ENCODE measurements around the gene C10orf120.

The C10orf120 gene

DNA sequence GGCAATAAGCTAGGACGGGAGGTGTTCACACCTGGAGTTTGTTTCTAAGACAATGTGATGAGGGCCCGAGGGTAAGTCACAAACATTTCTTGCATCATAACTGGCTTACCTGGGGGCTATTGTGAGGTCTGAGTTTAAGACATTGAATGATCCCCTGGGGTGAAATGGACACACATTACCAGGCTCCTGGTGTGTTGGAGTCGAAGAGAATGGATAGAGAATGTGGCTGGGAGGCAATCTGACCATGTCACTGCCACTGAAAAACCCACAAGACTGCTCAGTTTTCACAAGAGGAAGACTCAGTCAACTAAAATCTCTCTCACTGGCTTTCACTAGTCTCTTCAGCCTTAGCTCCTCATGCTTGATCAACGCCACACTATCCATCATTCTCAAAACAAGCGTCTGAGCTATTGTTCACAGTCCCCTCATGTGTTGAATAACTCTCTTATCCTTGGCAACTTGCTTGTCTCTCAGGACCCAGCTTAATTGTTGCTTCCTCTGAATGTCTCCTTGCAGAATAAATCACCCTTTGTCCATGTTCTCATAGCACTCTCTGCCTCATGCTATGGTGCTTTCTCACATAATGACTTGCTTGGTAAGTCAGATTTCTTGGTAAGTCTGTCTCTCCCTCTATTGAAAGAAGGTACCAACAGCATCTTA, at the start of gene C10orf120:
Gene C10orf120, minus strand, starts transcription at position 51 of the 660 bp plus-strand sequence. CDS start 56 bp downstream, outside the sequence.
- DNase-seq (ENCODE audit: low read depth), result no peak

DNA sequence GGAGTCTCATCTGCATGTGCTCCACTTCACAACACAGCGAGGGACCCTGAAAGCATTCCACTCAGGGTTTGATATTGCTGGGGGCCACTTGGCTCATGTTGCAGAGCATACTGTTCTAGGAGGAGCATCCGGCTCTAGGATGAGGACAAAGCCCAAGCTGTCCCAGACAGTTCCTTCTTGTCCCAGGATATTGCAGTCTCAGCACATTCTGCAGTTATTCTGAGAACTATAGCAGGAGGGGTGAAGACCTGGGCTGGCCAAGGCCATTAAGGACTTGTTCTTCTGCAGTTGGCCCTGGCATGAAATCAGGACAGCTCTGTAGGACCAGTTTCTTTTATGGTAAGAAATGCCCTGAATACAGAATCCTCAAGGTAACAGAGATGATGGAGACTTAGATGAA, 48.9 kb upstream of the C10orf120 start:
- no peak for DNase-seq (ENCODE audit: low read depth)

DNA sequence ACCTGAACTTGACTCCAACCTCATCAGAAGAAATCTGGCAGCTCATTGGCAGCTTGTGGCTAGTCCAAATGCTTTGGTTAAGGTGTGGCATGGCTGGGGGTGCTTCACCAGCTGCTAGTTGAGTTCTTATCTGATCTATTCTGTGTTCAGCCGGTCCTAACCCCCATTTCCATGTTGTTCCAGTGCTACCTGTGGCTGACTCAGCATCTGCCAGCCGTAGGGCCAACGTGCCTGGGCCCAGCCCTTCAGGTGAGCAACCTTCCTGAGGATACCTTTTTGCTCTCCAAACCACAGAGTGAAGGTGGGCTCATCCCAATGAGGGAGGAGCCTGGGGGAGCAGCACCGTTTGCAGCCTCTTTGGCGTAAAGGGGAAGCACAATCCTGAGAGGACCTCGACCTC, 46.8 kb upstream of the C10orf120 start:
- DNase-seq (ENCODE audit: low read depth), result no peak

DNA sequence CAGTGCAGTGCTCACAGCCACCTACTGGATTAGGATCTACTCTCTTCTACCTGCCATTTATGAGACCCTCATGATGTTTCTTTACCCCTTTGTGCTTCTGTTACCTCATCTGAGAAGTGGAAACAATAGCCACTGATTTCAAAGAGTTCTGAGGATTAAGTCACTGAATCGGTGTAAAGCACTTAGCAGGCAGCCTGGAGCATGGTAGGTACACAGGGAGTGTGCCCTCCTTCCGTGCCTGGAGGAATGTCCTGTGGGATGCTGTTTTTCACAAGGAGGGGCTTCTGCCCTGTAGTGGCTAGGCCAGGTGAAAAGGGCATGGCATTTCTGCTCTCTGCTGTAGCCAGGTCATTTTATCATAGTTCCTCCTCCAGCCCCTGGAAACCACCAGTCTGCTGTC, 44.6 kb upstream of the C10orf120 start:
- no peak for DNase-seq (ENCODE audit: low read depth)

DNA sequence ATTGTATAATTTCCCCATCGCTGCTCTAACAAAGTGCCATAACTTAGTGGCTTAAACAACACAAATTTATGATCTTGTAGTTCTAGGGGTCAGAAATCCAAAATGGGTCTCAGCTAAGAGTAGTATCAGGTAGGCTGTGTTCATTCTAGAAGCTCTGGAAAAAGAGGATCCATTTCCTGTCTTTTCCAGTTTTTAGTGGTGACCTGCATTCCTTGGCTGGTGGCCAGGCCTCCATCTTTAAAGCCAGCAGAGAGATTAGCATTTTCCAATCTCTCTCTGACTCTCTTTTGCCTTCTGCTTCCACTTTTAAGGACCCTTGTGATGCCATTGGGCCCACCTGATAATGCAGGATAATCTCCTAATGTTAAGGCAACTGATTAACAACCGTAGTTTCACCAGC, 41.0 kb upstream of the C10orf120 start:
- no peak for DNase-seq (ENCODE audit: low read depth)

DNA sequence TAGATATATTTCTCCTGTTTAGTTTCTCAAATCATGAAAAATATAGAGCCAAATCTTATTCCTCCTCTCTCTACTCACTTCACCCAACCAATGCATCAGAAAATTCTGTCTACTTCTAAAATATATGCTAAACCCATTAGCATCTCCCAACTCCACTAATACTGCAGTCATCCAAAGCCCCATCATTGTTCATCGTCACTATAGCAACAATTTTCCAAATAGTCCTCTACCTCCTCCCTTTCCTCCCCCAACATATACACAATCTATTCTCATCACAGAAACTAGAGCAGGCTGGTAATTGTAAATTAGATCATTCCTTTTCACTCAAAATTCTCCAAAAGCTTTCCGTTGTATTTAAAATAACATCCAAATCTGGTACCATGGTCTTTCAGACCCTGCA, 38.4 kb upstream of the C10orf120 start:
- DNase-seq (ENCODE audit: low read depth), result no peak

DNA sequence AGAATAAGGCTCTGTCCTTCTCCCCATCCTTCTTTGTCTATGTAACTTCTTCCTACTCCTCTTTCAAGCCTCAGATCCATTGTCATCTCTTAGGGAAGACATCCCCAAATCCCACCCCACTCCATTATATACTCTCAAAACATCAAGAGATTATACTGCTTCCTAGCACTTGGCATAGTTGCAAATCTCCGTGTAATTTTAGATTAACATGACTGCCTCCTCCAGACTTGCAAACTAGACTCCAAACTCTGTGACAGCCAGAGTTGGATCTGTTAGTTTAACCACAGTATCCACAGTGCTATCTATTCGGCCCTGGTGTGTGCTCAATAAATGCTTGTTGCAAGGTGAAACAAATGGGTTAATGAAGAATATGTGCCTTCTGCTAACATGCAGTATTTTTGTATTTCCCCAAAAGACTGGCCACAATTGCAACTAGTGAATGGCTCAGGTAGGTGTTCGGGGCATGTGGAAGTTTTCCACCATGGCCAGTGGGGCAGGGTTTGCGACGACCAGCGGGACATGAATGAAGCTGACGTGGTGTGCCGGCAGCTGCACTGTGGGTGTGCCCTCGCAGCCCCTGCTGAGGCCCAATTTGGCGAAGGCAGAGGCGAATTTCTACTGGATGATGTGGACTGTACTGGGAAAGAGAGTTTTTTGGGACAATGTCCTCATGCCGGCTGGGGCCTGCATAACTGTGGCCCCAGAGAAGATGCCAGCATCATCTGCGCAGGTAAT, 34.5 kb upstream of the C10orf120 start:
- no peak for DNase-seq (ENCODE audit: low read depth)

DNA sequence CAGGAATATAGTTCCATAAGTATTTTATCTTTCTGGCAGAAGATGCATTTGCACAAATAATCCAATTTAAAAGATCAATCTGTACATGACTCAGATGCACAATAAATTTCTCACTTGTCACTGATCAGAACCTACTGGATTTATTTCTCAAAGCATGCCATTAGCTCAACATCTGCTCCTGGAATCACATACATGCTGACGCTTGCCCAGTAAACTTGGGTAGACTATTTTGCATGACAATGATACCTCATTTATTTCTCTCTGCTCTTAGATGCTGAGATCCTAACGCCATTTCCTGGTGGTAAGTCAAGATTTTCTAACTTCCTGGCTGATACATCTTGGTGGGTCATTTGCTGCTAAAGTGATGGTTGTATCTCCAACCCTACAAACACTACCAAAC, 33.8 kb upstream of the C10orf120 start:
- no peak for DNase-seq (ENCODE audit: low read depth)

DNA sequence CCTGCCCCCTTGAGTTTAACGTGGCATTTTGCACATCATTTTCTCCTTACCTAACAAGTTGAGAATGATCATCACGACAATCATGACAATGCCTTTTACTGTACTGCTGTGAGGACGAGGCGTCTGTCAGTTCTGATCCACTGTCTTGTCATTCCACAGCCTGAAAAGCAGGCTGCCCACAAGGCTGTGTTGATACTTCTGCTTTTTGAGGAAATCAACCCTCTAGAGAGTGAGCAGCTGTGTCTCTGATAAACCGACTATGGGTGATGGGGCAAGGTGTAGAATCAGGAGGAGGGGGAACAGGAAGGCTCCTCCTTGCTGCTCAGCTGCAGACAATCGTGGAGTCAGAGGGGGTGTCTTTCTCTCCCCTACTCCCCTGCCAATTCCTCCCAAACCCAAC, 30.6 kb upstream of the C10orf120 start:
- DNase-seq (ENCODE audit: low read depth), result no peak

DNA sequence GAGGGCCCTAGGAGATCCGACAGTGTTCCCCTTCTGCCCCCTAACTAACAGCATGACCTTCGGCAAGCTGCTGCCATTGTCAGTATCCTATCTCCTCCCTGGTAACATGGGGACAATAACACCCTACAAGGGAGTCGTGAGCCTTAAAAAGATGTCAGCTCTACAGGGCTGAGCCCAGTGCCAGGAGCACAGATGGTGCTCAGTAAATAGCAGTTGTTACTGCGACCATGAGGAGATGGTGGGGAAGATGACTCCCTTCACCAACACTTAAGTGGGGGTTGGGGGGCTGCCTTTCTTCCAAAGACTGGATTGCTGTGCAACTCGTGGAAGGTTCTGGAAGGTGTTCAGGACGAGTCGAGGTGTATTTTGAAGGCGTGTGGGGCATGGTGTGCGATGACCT, 29.5 kb upstream of the C10orf120 start:
- DNase-seq (ENCODE audit: low read depth), result no peak

DNA sequence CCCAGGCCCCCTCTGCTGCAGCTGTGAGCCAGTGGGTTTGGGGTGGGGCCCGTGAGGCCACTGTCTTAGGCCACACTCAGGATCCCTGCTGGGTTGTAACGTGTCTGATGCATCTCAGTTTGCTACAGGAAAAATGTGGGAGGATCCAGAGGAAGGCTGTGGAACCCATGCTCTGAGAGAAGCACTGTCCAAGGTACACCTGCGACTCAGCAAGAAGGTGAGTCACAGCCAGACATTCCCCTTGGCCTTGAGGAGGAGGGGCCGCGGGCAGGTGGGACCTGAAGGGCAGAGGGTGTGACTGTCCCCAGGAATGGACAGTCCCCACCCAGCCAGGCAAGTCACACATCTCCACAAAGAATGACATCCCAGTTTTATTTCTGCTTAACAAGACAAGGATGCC, 27.8 kb upstream of the C10orf120 start:
- no peak for DNase-seq (ENCODE audit: low read depth)

DNA sequence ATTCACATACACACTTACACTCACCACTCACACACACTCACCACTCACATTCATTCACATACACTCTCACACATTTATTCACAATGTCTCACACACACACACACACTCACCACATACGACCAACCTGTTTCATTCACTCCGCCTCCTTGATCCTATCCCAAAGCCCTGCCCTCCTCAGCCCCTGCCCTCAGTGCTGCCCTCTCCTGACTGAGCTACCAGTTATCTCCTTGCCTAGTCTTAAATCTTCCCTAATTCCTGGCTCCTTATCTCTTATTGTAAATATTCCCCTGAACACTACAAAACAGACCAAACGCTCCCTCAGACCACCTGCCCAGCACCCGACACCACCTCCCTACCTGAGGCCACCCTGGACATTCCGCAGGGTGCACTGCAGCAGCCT, 26.1 kb upstream of the C10orf120 start:
- no peak for DNase-seq (ENCODE audit: low read depth)

DNA sequence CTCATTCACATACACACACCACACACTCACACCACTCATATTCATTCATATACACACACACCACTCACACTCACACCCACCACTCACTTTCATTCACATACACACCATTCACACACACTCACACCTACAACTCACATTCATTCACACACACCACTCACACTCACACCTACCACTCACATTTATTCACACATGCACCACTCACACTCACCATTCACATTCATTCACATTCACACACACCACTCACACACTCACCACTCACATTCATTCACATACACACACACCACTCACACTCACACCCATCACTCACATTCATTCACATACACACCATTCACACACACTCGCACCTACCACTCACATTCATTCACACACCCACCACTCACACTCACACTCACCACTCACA, 25.4 kb upstream of the C10orf120 start:
- DNase-seq (ENCODE audit: low read depth), result no peak

DNA sequence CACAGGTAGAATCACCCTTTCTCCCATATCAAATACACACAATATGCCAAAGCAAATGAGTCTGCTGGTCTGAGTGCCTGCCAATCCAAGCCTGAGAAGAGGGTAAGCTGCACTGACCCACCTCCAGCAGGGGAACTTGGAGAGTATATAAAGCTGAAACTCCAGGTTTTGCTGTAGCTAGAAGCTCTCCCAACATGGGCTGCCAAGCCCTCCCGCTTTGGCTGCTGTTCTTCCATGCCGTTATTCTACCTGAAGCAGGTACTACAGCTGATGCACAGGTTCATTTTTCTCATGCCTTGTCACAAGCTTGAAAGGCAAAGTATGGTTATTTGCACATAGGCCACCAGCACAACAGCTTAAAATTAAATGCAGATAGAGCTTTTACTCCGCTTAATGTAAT, 21.5 kb upstream of the C10orf120 start:
- DNase-seq (ENCODE audit: low read depth), result no peak

DNA sequence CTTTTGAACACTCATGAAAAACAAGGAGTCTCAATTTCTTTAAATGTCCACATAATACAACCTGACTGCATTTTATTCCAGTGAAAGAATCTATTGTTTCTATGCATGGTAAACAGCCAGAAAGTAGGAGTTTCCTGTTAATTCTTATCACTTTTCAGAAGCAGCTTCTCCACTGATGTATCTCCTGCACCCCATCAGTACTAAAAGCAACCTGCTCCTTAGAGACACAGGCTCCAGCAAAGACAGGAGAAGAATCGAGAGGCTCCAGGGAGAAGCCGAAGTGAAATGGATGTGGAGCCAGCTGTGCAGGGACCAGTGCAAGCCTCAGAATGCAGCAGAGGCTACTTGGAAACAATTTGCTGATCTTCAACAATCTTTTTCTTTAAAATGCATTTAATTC, 16.4 kb upstream of the C10orf120 start:
- no peak for DNase-seq (ENCODE audit: low read depth)

DNA sequence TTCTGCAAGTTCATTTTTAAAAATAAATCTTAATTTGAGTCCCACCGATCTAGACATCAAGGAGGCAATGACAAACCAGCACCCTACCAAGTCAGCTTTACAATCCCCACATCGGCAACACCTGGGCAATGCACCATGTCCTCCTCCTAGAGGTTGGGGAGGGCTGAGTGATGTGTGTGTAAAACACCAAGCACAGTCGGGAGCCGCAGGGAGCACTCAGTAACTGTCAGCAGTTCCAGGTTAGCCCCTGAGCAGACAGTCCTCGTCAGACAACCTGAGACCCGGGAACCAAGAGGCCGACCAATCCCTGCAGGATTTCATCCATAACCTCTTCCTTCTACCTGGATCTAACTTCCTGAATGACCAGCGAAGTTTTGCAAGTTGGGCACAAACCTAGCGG, 15.9 kb upstream of the C10orf120 start:
- DNase-seq (ENCODE audit: low read depth), result no peak

DNA sequence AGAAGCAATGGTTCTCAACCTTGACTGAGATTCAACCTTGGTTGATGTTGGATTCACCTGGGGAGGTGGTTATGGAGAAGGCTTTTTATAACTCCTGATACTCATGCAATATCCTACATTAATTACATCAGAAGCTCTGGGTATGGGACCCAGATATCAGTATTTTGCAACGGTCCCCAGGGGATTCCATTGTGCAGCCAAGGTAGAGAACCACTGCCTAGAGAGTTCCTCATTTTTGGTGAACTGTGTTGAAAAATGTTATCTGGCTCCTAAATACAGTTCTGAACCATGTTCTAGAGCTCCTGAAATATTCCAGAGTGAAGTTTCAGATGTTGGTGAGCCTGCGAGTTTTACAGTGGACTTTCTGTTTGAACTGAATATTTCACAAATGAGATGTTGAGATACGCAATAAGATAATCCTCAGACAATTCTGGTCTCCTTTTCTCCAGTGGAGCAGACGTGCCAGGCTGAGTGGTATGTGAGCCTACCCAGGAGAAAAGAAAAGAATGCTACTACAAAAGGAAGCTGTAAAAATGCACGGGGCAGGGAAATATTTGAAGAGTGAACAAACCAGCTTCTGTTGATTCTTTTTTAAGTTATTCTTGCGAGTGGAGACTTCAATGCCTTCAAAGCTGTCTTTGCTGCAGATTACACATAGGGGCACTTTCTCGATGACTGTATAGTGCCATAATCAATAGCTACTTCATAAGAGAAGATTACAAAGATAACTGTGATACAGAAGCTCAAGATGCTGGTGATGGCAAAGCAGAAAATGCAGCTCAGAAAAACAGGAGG, 13.6 kb upstream of the C10orf120 start:
- no peak for DNase-seq (ENCODE audit: low read depth)

DNA sequence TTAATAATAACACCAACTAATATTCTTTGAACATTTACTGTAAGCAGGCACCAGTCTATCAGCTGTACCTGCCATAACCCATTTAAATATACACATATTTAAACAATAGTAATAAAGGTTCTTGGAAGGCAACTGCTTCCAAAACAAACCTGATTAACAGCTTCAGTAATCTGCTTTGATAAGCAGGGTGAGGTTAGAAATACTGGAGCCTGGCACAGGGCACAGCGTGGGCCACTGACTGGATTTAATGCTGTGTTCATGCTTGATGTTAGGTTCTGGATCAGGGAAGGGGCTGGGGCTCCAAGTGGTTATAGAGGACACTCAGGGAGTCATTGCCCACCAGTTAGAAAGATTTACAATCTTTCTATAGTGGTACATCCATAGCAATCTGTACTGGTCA, 10.9 kb upstream of the C10orf120 start:
- no peak for DNase-seq (ENCODE audit: low read depth)

DNA sequence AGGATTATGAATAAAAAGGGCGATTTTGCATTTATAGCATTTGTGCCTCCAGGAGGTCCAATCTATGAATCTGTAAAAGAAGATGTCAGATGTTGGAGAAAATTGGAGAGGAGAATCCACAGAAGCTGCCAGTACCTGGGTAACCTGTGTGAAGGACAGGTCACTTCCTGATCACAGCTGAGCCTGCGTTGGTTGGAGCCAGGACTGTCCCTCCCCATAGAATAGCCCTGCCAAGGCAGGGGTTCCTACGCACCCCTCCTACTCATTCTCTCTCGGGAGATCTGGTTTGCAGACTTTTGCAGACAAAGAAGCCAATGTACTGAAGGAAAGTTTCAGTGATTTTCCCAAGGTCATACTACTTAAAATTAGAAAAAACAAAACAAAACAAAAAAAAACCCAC, 10.3 kb upstream of the C10orf120 start:
- no peak for DNase-seq (ENCODE audit: low read depth)

DNA sequence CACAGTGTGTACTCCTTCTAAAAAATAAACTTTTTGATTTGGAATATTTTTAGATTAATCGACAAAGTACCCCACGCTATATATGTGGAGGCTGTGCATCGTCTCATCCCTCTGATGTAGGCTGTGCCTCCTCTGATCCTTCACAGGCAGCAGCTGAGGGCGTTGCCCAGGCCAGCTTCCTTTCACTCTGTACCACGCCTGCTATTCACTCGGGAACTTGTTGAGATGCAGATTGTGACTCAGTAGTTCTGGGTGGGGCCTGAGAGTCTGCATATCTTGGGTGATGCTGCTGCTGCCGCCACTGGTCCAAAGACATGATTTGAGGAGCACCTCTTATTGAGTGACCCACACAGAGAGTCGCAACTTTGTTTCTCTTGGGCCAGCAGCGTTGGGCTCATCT, 7.9 kb upstream of the C10orf120 start:
- DNase-seq (ENCODE audit: low read depth), result no peak

DNA sequence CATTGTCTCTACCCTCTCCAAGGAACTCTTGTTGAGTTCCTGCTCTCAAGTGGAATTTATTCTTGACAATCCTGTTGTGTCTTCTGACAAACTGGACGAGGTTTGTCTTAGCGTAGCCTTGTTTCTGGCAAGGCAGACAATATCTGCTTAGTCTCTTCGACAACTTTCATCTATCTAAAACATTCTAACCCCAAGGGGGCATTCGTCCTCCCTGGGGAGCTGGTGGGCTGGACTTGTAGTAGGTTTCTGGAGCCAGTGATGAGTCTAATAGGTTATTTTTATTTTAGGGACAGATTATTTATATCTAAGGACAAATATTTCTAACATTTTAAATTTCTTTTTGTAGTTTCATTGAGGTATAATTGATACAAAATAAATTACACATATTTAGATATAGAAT, 7.3 kb upstream of the C10orf120 start:
- DNase-seq (ENCODE audit: low read depth), result no peak

DNA sequence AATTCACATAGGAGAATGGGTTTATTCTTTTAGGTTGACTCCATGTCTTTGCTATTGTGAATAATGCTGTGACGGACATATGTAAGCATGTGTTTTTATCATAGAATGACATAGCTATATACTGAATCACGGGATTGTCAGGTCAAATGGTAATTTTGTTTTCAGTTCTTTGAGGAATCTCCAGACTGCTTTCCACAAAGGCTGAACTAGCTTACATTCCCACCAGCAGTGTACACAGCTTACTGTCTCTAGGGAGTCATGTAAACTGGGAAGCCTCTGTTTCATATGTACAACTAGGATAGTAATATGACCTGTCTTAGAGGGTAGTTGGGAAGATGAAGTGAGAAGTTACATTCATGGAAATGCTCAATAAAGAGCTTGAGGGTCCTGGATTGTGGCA, 6.8 kb upstream of the C10orf120 start:
- no peak for DNase-seq (ENCODE audit: low read depth)

Data from iris pigment epithelial cell (primary cell).